Naive thymus-derived CD4-positive, alpha-beta T cell (primary cell): ENCODE data around the gene ZDHHC16. TPM values are rescaled to one million over a fixed set of nuclear protein-coding genes. Genes with fewer than 3 reads are reported as not detected.
"Not testable (repeated sequence)": the region's sequence is repeated elsewhere in the genome, so short reads cannot be mapped to it uniquely, and the experiment has no call there.

Experiments used
- ATAC-seq: fragments of 150-1000 bp; cut with Tn5 transposase; 2 replicates; pipeline ENCODE4 v1.10.0; 2021; ENCODE audit warnings: mild to moderate bottlenecking, moderate library complexity
- CTCF ChIA-PET: fragments of 350-600 bp; sonication (Branson Sonifier 250); formaldehyde crosslinking; loops from one replicate; lab custom pipeline; 2021; ENCODE audit warnings: antibody characterized with exemption; lab: Charles Lee
- POLR2A ChIA-PET: fragments of 350-600 bp; sonication (Branson Sonifier 250); formaldehyde crosslinking; loops from one replicate; lab custom pipeline; 2021; ENCODE audit warnings: antibody characterized with exemption, inconsistent platforms; lab: Charles Lee
- DNase-seq, 9 donors: peaks; one replicate each; pipeline versions ENCODE4 v3.0.0 to v3.0.0-alpha.2; 2020 to 2022; ENCODE audit warnings: mixed read lengths in 1 of 9
- H3K27ac ChIP-seq: one replicate; pipeline ENCODE4 v1.7.0; 2013; ENCODE audit warnings: mild to moderate bottlenecking, low read depth, low read length, moderate library complexity
- H3K27me3 ChIP-seq, 2 donors: one replicate each; pipeline ENCODE4 v1.7.0; 2013; ENCODE audit warnings: low read length in 2 of 2, mild to moderate bottlenecking in 2 of 2, moderate library complexity in 2 of 2; ENCODE audit not compliant: control insufficient read depth in 2 of 2, insufficient read depth in 2 of 2
- H3K36me3 ChIP-seq, 3 experiments: 1 replicate in 2 of 3; 2 replicates in 1 of 3; pipeline ENCODE4 v1.7.0; 2013; ENCODE audit warnings: low read length in 3 of 3, mild to moderate bottlenecking in 3 of 3, moderate library complexity in 1 of 3; ENCODE audit not compliant: insufficient read depth in 3 of 3, control insufficient read depth in 2 of 3
- H3K4me1 ChIP-seq, 2 donors: one replicate each; pipeline ENCODE4 v1.7.0; 2013; ENCODE audit warnings: low read length in 2 of 2, mild to moderate bottlenecking in 2 of 2, moderate library complexity in 1 of 2; ENCODE audit not compliant: control insufficient read depth in 2 of 2, insufficient read depth in 2 of 2
- H3K4me3 ChIP-seq: 2 replicates; pipeline ENCODE4 v1.7.0; 2013; ENCODE audit warnings: mild to moderate bottlenecking, low read length
- H3K9me3 ChIP-seq, 3 experiments: 1 replicate in 2 of 3; 2 replicates in 1 of 3; pipeline ENCODE4 v1.7.0; 2013; ENCODE audit warnings: low read length in 3 of 3; ENCODE audit not compliant: control insufficient read depth in 2 of 3
- H3K27ac Mint-ChIP-seq, 9 donors: one replicate each; pipeline ENCODE4 v1.8.0; 2020 to 2022; ENCODE audit warnings: mixed read lengths in 9 of 9, mild to moderate bottlenecking in 8 of 9, moderate library complexity in 5 of 9, inconsistent platforms in 2 of 9
- H3K27me3 Mint-ChIP-seq, 5 donors: one replicate each; pipeline ENCODE4 v1.8.0; 2021 to 2022; ENCODE audit warnings: mixed read lengths in 5 of 5, mild to moderate bottlenecking in 1 of 5
- H3K36me3 Mint-ChIP-seq, 5 donors: one replicate each; pipeline ENCODE4 v1.8.0; 2020 to 2022; ENCODE audit warnings: mixed read lengths in 5 of 5, mild to moderate bottlenecking in 3 of 5, inconsistent platforms in 1 of 5
- H3K4me1 Mint-ChIP-seq, 7 donors: one replicate each; pipeline ENCODE4 v1.8.0; 2020 to 2022; ENCODE audit warnings: mixed read lengths in 7 of 7, mild to moderate bottlenecking in 3 of 7, inconsistent platforms in 1 of 7
- H3K4me3 Mint-ChIP-seq, 10 donors: one replicate each; pipeline ENCODE4 v1.8.0; 2020 to 2022; ENCODE audit warnings: mild to moderate bottlenecking in 10 of 10, mixed read lengths in 10 of 10, moderate library complexity in 6 of 10, inconsistent platforms in 2 of 10
- H3K9me3 Mint-ChIP-seq, 11 donors: one replicate each; pipeline ENCODE4 v1.8.0; 2020 to 2022; ENCODE audit warnings: mixed read lengths in 11 of 11, mild to moderate bottlenecking in 4 of 11, inconsistent platforms in 1 of 11, moderate library complexity in 1 of 11
- intact Hi-C, 2 donors: fragments of 100-400 bp; cut with micrococcal nuclease; formaldehyde crosslinking; loops; one replicate each; pipeline ENCODE4 v1.15.1; 2023
- polyA plus RNA-seq, 2 donors: library from polyadenylated mRNA; unstranded; fragments of 300-500 nt; fragmentation: Illumina TruSeq; gene quantifications; one replicate each; pipeline ENCODE4 v1.2.3, GENCODE V29; 2021
- total RNA-seq, 6 experiments: library from RNA in 5 of 6; stranded (reverse) in 5 of 6; gene quantifications; 1 replicate in 5 of 6; 2 replicates in 1 of 6; pipeline ENCODE4 v1.2.3 and lab custom pipeline; 2021 to 2026

The ZDHHC16 gene
- total and polyA plus RNA-seq, 7 experiments from 2014 or later = 13.2 to 38.8 (median 26.8) TPM

DNA sequence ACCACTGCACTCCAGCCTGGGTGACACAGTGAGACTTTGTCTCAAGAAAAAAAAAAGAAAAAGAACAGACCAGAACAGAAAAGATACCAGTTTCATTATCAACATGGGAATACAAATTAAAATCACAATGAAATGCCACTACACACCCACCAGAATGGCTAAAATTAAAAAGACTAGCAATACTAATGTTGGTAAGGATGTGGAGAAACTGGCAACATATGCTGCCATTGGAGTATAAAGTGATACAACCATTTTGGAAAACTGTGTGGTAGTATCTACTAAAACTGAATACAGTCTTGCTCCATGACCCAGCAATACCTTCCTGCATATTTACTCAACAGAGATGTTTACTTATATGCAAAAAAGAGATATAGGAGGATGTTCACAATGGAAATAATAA lies 41.9 kb upstream of the ZDHHC16 start:
- CTCF ChIA-PET = interaction anchor here (0.8 kb wide), 1 partner anchor 150 kb away, joined by 3 read pairs; no protein-coding TSS in a partner anchor
- intact Hi-C loops = loop anchor here (5.0 to 10.0 kb wide), 2 partner anchors 127 to 819 kb away; partner anchors contain the start of gene TM9SF3 (in 1 of the 2)
- peaks cover 17 to 22% of the 10 kb centered on the region in 2 donors for H3K4me1 ChIP-seq

DNA sequence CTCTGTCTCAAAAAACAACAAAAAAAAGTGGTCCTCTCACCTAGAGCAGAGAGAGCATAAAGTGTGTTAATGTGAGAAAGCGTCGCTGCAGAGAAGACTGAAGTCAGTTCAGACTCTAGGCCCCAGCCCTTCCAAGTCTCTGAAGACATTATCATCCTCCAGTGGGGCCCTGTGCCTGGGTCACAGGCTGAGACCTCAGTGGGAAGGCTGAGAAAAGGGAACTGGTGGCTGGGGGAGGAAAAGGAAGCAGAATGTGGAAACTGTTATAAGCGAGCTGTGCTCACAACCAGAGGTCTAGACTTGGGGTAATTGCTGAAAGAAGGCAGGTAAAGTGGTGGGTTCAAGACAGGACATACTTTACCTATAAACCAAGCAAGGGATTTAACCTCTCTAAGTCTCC lies 39.9 kb upstream of the ZDHHC16 start:
- H3K36me3 Mint-ChIP-seq = no peaks in the 10 kb centered on the region
- H3K27ac Mint-ChIP-seq = peak overlapping the region in 3 of 9 donors; percentile 29 to 61 (median 32)
- no peaks in the 10 kb centered on the region for H3K9me3 ChIP-seq
- no peak overlapping the region for H3K27ac ChIP-seq
- ChIA-PET POLR2A (interaction anchor here (0.9 kb wide), 1 partner anchor 147 kb away, joined by 3 read pairs; no protein-coding TSS in a partner anchor), CTCF (interaction anchor here (1.0 to 1.6 kb wide), 4 partner anchors 9 to 89 kb away, joined by 3 to 7 read pairs (median 5); no protein-coding TSS in a partner anchor)
- intact Hi-C loops = loop anchor here in 1 of 2 donors (2.0 to 10.0 kb wide), 2 partner anchors 325 to 821 kb away; partner anchors contain the start of gene TM9SF3
- H3K36me3 ChIP-seq = no peaks in the 10 kb centered on the region
- peaks cover 9 to 11% of the 10 kb centered on the region in 2 donors for H3K4me1 ChIP-seq
- H3K4me1 Mint-ChIP-seq = peaks cover 6 to 18% (median 14%) of the 10 kb centered on the region in 7 donors
- DNase-seq (no peak), ATAC-seq (peak; percentile 14)
- H3K4me3 ChIP-seq = no peak overlapping the region
- no peaks in the 10 kb centered on the region for H3K27me3 Mint-ChIP-seq
- H3K9me3 Mint-ChIP-seq = peaks cover 0 to 2% (median 0%) of the 10 kb centered on the region in 11 donors
- H3K4me3 Mint-ChIP-seq = no peak overlapping the region
- H3K27me3 ChIP-seq = no peaks in the 10 kb centered on the region

More for the DNA sequence above, 41.9 kb upstream of the ZDHHC16 start:
- Mint-ChIP-seq H3K27ac (peak overlapping the region in 1 of 9 donors; percentile 54), H3K36me3 (no peaks in the 10 kb centered on the region), H3K27me3 (no peaks in the 10 kb centered on the region), H3K4me1 (peaks cover 9 to 31% (median 23%) of the 10 kb centered on the region in 7 donors), H3K4me3 (no peak overlapping the region), H3K9me3 (peaks cover 0 to 2% (median 0%) of the 10 kb centered on the region in 11 donors)
- no peak for DNase-seq
- no peak for ATAC-seq
- POLR2A ChIA-PET = no interaction called here
- Histone ChIP-seq H3K9me3 (no peaks in the 10 kb centered on the region), H3K27ac (no peak overlapping the region), H3K27me3 (no peaks in the 10 kb centered on the region), H3K36me3 (no peaks in the 10 kb centered on the region), H3K4me3 (no peak overlapping the region)

DNA sequence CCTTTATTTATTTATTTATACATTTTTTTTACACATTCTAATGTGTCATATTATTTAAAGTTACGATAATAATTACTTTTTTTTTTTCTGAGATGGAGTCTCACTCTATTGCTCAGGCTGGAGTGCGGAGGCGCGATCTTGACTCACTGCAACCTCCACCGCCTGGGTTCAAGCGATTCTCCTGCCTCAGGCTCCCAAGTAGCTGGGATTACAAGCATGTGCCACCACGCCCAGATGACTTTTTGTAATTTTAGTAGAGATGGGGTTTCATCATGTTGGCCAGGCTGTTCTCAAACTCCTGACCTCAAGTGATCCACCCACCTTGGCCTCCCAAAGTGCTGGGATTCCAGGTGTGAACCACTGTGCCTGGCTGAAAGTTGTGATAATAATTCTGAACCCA lies 39.5 kb upstream of the ZDHHC16 start:
- ChIA-PET CTCF (interaction anchor here (1.0 to 1.6 kb wide), 3 partner anchors 8 to 89 kb away, joined by 3 to 7 read pairs (median 4); no protein-coding TSS in a partner anchor), POLR2A (interaction anchor here (0.9 to 1.2 kb wide), 2 partner anchors 13 to 147 kb away, joined by 3 to 4 read pairs; no protein-coding TSS in a partner anchor)
- not testable (repeated sequence) for H3K4me3 Mint-ChIP-seq, H3K27ac ChIP-seq, H3K4me1 ChIP-seq, H3K36me3 Mint-ChIP-seq, H3K36me3 ChIP-seq, H3K9me3 Mint-ChIP-seq, H3K27me3 Mint-ChIP-seq, DNase-seq, H3K27me3 ChIP-seq, H3K9me3 ChIP-seq, H3K4me3 ChIP-seq, ATAC-seq
- intact Hi-C loops = loop anchor here in 1 of 2 donors (2.0 to 10.0 kb wide), 2 partner anchors 324 to 822 kb away; partner anchors contain the start of gene TM9SF3
- Mint-ChIP-seq H3K4me1 (peaks cover 2 to 14% (median 10%) of the 10 kb centered on the region in 7 donors), H3K27ac (peak overlapping the region in 2 of 9 donors; percentile 10 to 52)

DNA sequence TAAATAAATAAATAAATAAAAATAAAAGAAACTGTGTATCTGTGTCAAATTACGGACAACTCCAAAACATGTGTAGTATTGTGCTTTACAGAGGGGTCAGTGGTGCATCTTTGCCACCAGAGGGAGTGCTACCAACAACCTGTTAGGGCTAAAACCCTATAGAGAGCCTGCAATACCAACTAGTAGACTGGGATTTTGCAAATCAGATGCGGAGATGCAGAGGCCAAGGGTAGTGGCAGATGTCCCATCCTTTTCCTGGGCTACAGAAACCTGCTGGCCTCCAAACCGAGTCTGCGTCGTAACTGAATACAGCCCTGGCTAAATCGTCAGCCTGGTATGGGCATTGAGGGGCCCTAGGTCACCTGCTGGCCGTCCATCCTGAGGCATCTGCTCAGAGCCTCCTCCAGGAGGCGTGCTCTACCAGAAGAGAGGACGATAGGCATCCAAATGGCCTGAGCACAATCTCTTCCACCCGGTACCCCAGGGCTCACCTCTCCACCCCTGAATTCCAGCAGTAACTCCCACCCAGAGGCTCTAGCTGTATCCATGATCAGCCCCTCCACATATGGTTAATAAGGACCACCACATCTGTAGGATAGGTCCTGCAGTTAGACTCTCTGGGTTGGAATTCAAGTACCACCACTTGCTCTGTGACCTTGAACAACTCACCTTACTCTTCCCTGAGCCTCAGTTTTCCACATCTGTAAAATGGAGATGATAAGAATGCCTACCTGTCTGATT lies 38.6 kb upstream of the ZDHHC16 start:
- Mint-ChIP-seq H3K27me3 (no peaks in the 10 kb centered on the region), H3K27ac (peak overlapping the region in 8 of 9 donors; percentile 14 to 84 (median 44)), H3K4me1 (peaks cover 0 to 13% (median 9%) of the 10 kb centered on the region in 7 donors), H3K36me3 (no peaks in the 10 kb centered on the region), H3K9me3 (no peaks in the 10 kb centered on the region), H3K4me3 (peak overlapping the region; percentile 10 to 79 (median 52))
- ChIA-PET CTCF (interaction anchor here (0.6 to 1.8 kb wide), 8 partner anchors 8 to 294 kb away, joined by 3 to 13 read pairs (median 4); no protein-coding TSS in a partner anchor), POLR2A (interaction anchor here (0.6 to 1.2 kb wide), 2 partner anchors 12 to 16 kb away, joined by 3 to 4 read pairs; no protein-coding TSS in a partner anchor)
- H3K4me1 ChIP-seq = peaks cover 4 to 7% of the 10 kb centered on the region in 2 donors
- DNase-seq (peak; percentile 35 to 78 (median 69)), ATAC-seq (peak; percentile 96)
- peak overlapping the region; percentile 54 for H3K27ac ChIP-seq
- H3K27me3 ChIP-seq = no peaks in the 10 kb centered on the region
- intact Hi-C loops = loop anchor here (1.0 to 10.0 kb wide), 9 partner anchors 11 to 823 kb away; partner anchors contain the start of genes PGAM1 (in 2 of the 2), EXOSC1 (in 1 of the 2), TM9SF3 (in 1 of the 2) and ZDHHC16 (in 1 of the 2)
- H3K4me3 ChIP-seq = peak overlapping the region; percentile 40
- H3K36me3 ChIP-seq = no peaks in the 10 kb centered on the region
- H3K9me3 ChIP-seq = no peaks in the 10 kb centered on the region

DNA sequence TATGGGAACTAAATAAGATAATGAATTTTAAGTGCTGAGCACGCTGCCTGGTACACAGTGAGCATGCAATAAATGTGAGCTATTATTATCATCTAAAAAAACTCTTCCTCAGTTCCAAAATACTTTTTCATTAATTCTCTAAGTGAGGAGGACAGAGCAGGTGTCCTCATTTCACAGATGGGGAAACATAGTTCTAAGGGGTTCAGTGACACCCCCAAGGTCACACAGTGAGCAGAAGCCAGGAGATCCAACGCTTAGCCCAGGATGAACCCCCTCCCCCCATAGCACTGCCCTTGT lies 38.1 kb upstream of the ZDHHC16 start:
- H3K27me3 Mint-ChIP-seq = no peaks in the 10 kb centered on the region
- no peaks in the 10 kb centered on the region for H3K27me3 ChIP-seq
- POLR2A ChIA-PET = interaction anchor here (0.6 kb wide), 1 partner anchor 16 kb away, joined by 3 read pairs; no protein-coding TSS in a partner anchor
- intact Hi-C loops = loop anchor here (1.0 to 10.0 kb wide), 9 partner anchors 10 to 823 kb away; partner anchors contain the start of genes PGAM1 (in 2 of the 2), EXOSC1 (in 1 of the 2), TM9SF3 (in 1 of the 2) and ZDHHC16 (in 1 of the 2)
- H3K4me3 Mint-ChIP-seq = peak overlapping the region in 2 of 10 donors; percentile 30 to 47
- H3K27ac ChIP-seq = no peak overlapping the region
- peaks cover 4 to 7% of the 10 kb centered on the region in 2 donors for H3K4me1 ChIP-seq
- ATAC-seq (no peak), DNase-seq (no peak)
- H3K36me3 Mint-ChIP-seq = no peaks in the 10 kb centered on the region
- H3K9me3 ChIP-seq = no peaks in the 10 kb centered on the region
- H3K4me3 ChIP-seq = no peak overlapping the region
- H3K4me1 Mint-ChIP-seq = peaks cover 3 to 14% (median 13%) of the 10 kb centered on the region in 7 donors
- CTCF ChIA-PET = interaction anchor here (0.6 to 1.8 kb wide), 6 partner anchors 12 to 293 kb away, joined by 3 to 13 read pairs (median 4); no protein-coding TSS in a partner anchor
- no peaks in the 10 kb centered on the region for H3K36me3 ChIP-seq
- H3K9me3 Mint-ChIP-seq = no peaks in the 10 kb centered on the region
- H3K27ac Mint-ChIP-seq = peak overlapping the region in 3 of 9 donors; percentile 32 to 84 (median 54)

DNA sequence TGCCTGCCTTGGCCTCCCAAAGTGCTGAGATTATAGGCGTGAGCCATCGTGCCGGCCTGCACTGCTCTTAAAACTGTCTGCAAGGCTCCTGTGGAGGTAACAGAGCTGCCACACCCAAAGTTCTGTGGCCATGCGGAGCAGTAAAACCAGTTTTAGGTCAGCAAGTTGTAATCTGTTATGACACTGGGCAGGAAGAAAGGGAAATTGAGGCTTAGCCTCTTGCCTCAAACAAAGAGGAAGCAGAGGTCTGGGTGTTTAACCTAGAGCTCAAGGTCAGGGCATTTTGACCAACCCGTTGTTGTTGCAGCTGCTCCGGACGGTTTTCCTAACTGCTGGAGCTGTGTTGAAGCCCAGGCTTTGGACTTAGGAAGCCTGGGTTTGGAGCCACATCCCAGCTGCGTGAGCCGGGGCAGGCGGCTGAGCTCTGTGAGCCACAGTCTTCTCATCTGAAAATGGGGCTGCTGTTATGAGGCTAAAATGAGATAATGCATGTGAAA lies 37.4 kb upstream of the ZDHHC16 start:
- Histone ChIP-seq H3K27ac (no peak overlapping the region), H3K9me3 (no peaks in the 10 kb centered on the region), H3K4me1 (peaks cover 6 to 8% of the 10 kb centered on the region in 2 donors), H3K4me3 (no peak overlapping the region), H3K27me3 (no peaks in the 10 kb centered on the region), H3K36me3 (no peaks in the 10 kb centered on the region)
- ChIA-PET CTCF (interaction anchor here (0.6 to 1.8 kb wide), 5 partner anchors 11 to 81 kb away, joined by 3 to 13 read pairs (median 3); no protein-coding TSS in a partner anchor), POLR2A (interaction anchor here (2.3 kb wide), 1 partner anchor 10 kb away, joined by 11 read pairs; no protein-coding TSS in a partner anchor)
- H3K9me3 Mint-ChIP-seq = no peaks in the 10 kb centered on the region
- intact Hi-C loops = loop anchor here in 1 of 2 donors (10.0 kb wide), 1 partner anchor 824 kb away; the partner anchor contains the start of gene TM9SF3
- ATAC-seq (no peak), DNase-seq (no peak)
- H3K4me1 Mint-ChIP-seq = peaks cover 7 to 19% (median 17%) of the 10 kb centered on the region in 7 donors
- no peaks in the 10 kb centered on the region for H3K27me3 Mint-ChIP-seq
- H3K4me3 Mint-ChIP-seq = no peak overlapping the region
- no peak overlapping the region for H3K27ac Mint-ChIP-seq
- H3K36me3 Mint-ChIP-seq = no peaks in the 10 kb centered on the region
